Heart left ventricle (tissue), 13 donors: Measurements from ENCODE around the gene XIRP1.

ENCODE experiments used
- POLR2A ChIP-seq, 2 donors: fragments of 450-650 bp; IDR thresholded peaks; one replicate each; pipeline ENCODE4 v1.6.1; 2017; ENCODE audit warnings: antibody characterized with exemption in 2 of 2, mild to moderate bottlenecking in 2 of 2, moderate library complexity in 2 of 2
- TF ChIP-seq, protein P1 (sequence below), 12 donors: fragments of 200-600 bp; sonication (generic) in 4 of 12; IDR thresholded peaks; one replicate each; pipeline versions ENCODE4 v1.5.0 to v1.8.0; 2018 to 2022; ENCODE audit warnings: antibody characterized with exemption in 12 of 12, mild to moderate bottlenecking in 5 of 12
- donor health status: ischemic (EF 13 %, LVEDD 7.1; RV severe dilation, severe dysfunction).
- donor health status: DM: no; HTN: yes; CAD: no.
- donor health status: DM: no; HTN: no; CAD: no.
- donor health status: ischemic (EF 25% LVEDD 6.9; RV normal size, moderate dysfunction).
- donor health status: ischemic (EF 25% LVEDD 5.7; RV mildly dilated, moderate dysfunction).
- donor health status: ischemic (EF 35%, LVEDD 5.7; RV mildly dilated, moderate dysfunction).
- donor health status: nonischemic (EF 11% LVEDD 7.7; RV severe dilation, severe dysfunction).
- donor health status: DM: yes; HTN: yes; CAD: no.
- donor health status: PGD.
- donor health status: ischemic (EF 29% LVEDD 5.4; RV normal size, mild dysfunction).
- donor health status: nonischemic (EF 23%, LVEDD 6.1; RV moderate dilation, normal function).

DNA sequence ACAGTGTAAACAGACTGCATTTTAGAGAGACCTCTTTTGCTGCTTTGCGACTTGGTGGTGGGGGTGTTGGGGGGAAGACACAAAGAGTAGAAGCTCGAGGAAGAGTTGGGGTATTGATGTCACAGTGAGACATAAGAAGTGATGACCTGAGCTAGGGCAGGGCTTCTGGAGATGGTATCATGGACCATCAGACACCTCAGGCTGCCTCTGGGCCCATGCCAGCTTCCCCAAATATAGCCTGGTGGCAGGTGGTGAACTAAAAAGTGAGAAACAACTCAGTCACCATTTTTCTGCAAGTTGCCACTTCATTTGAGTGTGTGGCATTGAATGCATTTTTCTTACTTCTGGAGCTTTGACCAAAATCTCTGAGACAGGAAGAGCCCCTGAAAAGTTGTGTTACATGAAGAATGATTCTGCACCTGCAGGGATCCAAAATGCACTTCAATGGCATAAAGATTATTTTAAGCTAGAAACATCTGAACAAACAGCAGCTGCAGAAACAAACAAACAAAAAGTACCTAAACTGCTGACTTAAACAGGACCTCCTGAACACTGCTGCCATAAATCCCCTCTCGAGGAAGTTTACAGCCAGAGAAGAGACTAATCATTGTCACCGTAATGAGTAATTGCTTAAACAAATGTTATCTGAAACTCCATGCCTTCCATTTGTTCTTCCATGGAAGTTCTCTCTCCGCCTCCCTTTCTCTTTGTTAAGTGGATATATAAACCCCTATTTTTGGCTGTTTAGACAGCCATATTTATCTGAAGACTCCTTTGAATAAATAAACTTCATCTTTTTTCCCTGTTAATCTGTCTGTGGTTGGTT, 15.2 kb upstream of the XIRP1 start:
- TF ChIP-seq, protein P1, sequence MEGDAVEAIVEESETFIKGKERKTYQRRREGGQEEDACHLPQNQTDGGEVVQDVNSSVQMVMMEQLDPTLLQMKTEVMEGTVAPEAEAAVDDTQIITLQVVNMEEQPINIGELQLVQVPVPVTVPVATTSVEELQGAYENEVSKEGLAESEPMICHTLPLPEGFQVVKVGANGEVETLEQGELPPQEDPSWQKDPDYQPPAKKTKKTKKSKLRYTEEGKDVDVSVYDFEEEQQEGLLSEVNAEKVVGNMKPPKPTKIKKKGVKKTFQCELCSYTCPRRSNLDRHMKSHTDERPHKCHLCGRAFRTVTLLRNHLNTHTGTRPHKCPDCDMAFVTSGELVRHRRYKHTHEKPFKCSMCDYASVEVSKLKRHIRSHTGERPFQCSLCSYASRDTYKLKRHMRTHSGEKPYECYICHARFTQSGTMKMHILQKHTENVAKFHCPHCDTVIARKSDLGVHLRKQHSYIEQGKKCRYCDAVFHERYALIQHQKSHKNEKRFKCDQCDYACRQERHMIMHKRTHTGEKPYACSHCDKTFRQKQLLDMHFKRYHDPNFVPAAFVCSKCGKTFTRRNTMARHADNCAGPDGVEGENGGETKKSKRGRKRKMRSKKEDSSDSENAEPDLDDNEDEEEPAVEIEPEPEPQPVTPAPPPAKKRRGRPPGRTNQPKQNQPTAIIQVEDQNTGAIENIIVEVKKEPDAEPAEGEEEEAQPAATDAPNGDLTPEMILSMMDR (IDR thresholded peaks at IDR 0.05) = no peak
- no peak for TF ChIP-seq POLR2A (IDR thresholded peaks at IDR 0.05)
